OCI-LY1 (cell line): Measurements from ENCODE around the gene FXYD4.

Experiments used
- H2AFZ ChIP-seq: fragments of 200-600 bp; sonication (generic), shearing (Covaris generic); 2 replicates; pipeline ENCODE4 v1.6.0; 2014; ENCODE audit warnings: antibody characterized with exemption, mild to moderate bottlenecking, low read length
- H3F3A ChIP-seq: fragments of 200-600 bp; sonication (generic), shearing (Covaris generic); 2 replicates; pipeline ENCODE4 v1.6.0; 2014; ENCODE audit warnings: mild to moderate bottlenecking, antibody characterized with exemption, low read length, moderate library complexity; ENCODE audit not compliant: insufficient read depth
- H3K27ac ChIP-seq: fragments of 200-600 bp; sonication (generic); 2 replicates; pipeline ENCODE4 v1.5.1; 2014; ENCODE audit warnings: low read length, mixed run types, mild to moderate bottlenecking, low read depth; ENCODE audit not compliant: poor library complexity, severe bottlenecking
- H3K27me3 ChIP-seq: fragments of 200-600 bp; sonication (generic); 2 replicates; pipeline ENCODE4 v1.6.0; 2014; ENCODE audit warnings: antibody characterized with exemption, mild to moderate bottlenecking, low read length, moderate library complexity; ENCODE audit not compliant: insufficient read depth
- H3K36me3 ChIP-seq: fragments of 200-600 bp; sonication (generic); 2 replicates; pipeline ENCODE4 v1.6.1; 2014; ENCODE audit warnings: mild to moderate bottlenecking, antibody characterized with exemption, low read length, moderate library complexity, mixed read lengths; ENCODE audit not compliant: insufficient read depth
- H3K4me1 ChIP-seq: fragments of 200-600 bp; sonication (generic); 2 replicates; pipeline ENCODE4 v1.5.1; 2014; ENCODE audit warnings: mild to moderate bottlenecking, low read length, moderate library complexity; ENCODE audit not compliant: insufficient read depth, severe bottlenecking
- H3K4me2 ChIP-seq: fragments of 200-600 bp; sonication (generic), shearing (Covaris generic); 2 replicates; pipeline ENCODE4 v1.6.1; 2014; ENCODE audit warnings: low read length
- H3K4me3 ChIP-seq: fragments of 200-600 bp; sonication (generic); 2 replicates; pipeline ENCODE4 v1.5.1; 2014; ENCODE audit warnings: low read length, low read depth, mild to moderate bottlenecking, mixed read lengths; ENCODE audit not compliant: poor library complexity, severe bottlenecking
- H3K79me2 ChIP-seq: fragments of 200-600 bp; shearing (Covaris generic); 2 replicates; pipeline ENCODE4 v1.6.1; 2016; ENCODE audit warnings: mixed run types, low read length, mixed read lengths; ENCODE audit not compliant: insufficient read depth
- H3K9ac ChIP-seq: fragments of 200-600 bp; sonication (generic), shearing (Covaris generic); 2 replicates; pipeline ENCODE4 v1.6.1; 2014; ENCODE audit warnings: mild to moderate bottlenecking, low read length, mixed read lengths
- H3K9me2 ChIP-seq: fragments of 200-600 bp; sonication (generic), shearing (Covaris generic); 2 replicates; pipeline ENCODE4 v1.6.1; 2014; ENCODE audit warnings: low read depth, mild to moderate bottlenecking, low read length, mixed read lengths
- H3K9me3 ChIP-seq: fragments of 200-600 bp; shearing (Covaris generic); 2 replicates; pipeline ENCODE4 v1.6.1; 2014; ENCODE audit warnings: low read length, mixed read lengths
- H4K20me1 ChIP-seq: fragments of 200-600 bp; sonication (generic), shearing (Covaris generic); 2 replicates; pipeline ENCODE4 v1.6.0; 2016; ENCODE audit warnings: mild to moderate bottlenecking, low read length; ENCODE audit not compliant: insufficient read depth
- EZH2 ChIP-seq: fragments of 200-600 bp; sonication (generic), shearing (Covaris generic); IDR thresholded peaks from 2 replicates; pipeline ENCODE4 v1.8.0; 2017; ENCODE audit warnings: borderline replicate concordance, mixed run types, mild to moderate bottlenecking, antibody characterized with exemption, low read length, moderate library complexity, mixed read lengths
- TF ChIP-seq, protein P1 (sequence below): fragments of 200-600 bp; sonication (generic), shearing (Covaris generic); IDR thresholded peaks from 2 replicates; pipeline ENCODE4 v1.5.1; 2017; ENCODE audit warnings: mild to moderate bottlenecking, antibody characterized with exemption, low read length, moderate library complexity, mixed read lengths

Gene FXYD4

DNA sequence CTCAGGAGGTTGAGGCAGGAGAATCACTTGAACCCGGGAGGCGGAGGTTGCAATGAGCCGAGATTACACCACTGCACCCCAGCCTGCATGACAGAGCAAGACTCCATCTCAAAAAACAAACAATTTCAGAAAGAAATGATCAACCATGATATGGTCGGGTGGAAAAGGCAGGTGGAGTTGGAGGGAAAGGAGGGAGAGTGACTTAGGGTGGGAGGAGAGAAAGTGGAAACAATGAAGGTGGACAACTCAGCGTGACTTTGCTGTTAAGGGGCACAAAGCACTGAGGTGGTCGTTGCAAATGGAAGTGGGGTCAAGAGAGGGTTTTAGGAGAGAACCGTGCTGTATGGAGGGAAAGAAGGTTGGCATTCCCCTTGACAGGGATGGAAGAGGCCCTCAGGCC, 30.0 kb upstream of the FXYD4 start:
- Histone ChIP-seq H2AFZ (no peak overlapping the region), H3K9me2 (no peaks in the 10 kb centered on the region), H4K20me1 (no peaks in the 10 kb centered on the region), H3K4me1 (no peaks in the 10 kb centered on the region), H3F3A (no peaks in the 10 kb centered on the region), H3K36me3 (no peaks in the 10 kb centered on the region), H3K79me2 (no peaks in the 10 kb centered on the region), H3K27me3 (no peaks in the 10 kb centered on the region), H3K4me2 (no peak overlapping the region), H3K4me3 (no peak overlapping the region), H3K9me3 (no peaks in the 10 kb centered on the region), H3K27ac (no peak overlapping the region), H3K9ac (no peak overlapping the region)
- TF ChIP-seq, protein P1, sequence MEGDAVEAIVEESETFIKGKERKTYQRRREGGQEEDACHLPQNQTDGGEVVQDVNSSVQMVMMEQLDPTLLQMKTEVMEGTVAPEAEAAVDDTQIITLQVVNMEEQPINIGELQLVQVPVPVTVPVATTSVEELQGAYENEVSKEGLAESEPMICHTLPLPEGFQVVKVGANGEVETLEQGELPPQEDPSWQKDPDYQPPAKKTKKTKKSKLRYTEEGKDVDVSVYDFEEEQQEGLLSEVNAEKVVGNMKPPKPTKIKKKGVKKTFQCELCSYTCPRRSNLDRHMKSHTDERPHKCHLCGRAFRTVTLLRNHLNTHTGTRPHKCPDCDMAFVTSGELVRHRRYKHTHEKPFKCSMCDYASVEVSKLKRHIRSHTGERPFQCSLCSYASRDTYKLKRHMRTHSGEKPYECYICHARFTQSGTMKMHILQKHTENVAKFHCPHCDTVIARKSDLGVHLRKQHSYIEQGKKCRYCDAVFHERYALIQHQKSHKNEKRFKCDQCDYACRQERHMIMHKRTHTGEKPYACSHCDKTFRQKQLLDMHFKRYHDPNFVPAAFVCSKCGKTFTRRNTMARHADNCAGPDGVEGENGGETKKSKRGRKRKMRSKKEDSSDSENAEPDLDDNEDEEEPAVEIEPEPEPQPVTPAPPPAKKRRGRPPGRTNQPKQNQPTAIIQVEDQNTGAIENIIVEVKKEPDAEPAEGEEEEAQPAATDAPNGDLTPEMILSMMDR: no peak
- no peak for TF ChIP-seq EZH2

DNA sequence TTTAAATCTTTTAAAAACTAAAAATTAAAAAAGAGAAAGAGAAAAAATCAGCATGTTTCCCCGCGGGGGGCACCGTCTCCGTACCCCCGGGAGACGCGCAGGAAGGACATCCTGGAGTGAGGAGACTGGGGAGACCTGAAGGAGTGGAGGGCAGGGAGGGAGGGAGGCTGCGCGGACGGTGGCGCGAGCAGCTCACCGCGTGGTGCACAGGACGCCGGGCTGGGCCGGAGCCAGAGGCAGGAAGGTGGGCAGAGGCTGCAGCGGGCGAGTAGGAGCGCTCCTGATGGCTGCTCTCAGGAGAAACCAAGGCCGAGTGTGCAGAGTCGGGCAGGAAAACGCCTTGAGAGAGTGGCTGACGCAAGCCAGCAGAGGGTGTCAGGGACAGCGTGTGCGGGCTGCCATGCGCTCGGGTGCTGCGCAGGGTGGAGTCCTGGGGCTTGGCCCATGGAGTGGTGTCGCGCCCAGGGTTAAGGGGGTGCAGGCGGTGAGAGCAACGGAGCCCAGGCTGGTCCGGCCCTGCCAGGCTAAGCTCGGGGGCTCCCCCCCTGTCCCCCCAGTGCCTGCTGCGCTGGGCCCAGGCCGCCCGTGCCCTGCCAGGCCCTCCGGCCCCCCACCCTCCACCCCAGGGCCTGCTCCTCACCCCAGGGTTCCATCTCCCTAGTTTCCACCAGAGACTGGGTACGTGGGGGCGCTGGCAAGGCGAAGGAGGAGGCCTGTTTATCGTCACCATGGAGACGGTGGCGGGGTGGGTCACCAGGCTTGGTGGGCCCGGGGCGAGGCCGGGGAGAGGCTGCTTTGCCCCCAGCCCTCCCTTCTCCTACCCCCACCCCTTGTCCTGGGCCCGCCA, 28.9 kb upstream of the FXYD4 start:
- H3K27me3 ChIP-seq: no peaks in the 10 kb centered on the region
- H3K27ac ChIP-seq: no peak overlapping the region
- TF ChIP-seq, protein P1: no peak
- TF ChIP-seq EZH2: no peak
- no peak overlapping the region for H3K9ac ChIP-seq
- H2AFZ ChIP-seq: no peak overlapping the region
- no peaks in the 10 kb centered on the region for H4K20me1 ChIP-seq
- H3K4me3 ChIP-seq: no peak overlapping the region
- no peaks in the 10 kb centered on the region for H3K4me1 ChIP-seq
- no peaks in the 10 kb centered on the region for H3F3A ChIP-seq
- H3K9me2 ChIP-seq: no peaks in the 10 kb centered on the region
- H3K79me2 ChIP-seq: no peaks in the 10 kb centered on the region
- H3K36me3 ChIP-seq: no peaks in the 10 kb centered on the region
- H3K9me3 ChIP-seq: no peaks in the 10 kb centered on the region
- no peak overlapping the region for H3K4me2 ChIP-seq

DNA sequence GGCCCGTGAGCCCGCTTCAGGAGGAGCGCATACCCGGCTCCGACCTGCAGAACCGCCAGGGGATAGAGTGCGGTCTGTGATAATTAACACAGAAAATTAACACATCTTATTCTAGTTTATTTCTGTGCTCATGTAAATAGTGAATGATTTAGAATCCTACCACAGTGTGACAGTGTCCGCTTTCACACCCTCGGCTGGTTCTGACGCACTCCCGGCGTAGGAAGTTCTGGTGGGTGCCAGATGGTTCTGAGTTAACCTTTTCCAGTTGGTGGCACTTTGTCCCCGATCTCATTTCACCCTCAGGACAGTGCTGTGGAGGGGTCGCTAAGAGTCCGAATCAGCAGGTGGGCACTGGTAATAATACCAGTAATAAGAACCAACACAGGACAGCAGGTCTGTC, 28.3 kb upstream of the FXYD4 start:
- TF ChIP-seq EZH2: no peak
- TF ChIP-seq, protein P1: no peak

More for the DNA sequence above, 28.3 kb upstream of the FXYD4 start:
- Histone ChIP-seq H2AFZ (no peak overlapping the region), H3K4me3 (no peak overlapping the region), H3K9ac (no peak overlapping the region), H3K9me3 (no peaks in the 10 kb centered on the region), H3K4me1 (peaks cover 3% of the 10 kb centered on the region), H4K20me1 (no peaks in the 10 kb centered on the region), H3K9me2 (no peaks in the 10 kb centered on the region), H3K36me3 (no peaks in the 10 kb centered on the region), H3K4me2 (no peak overlapping the region), H3F3A (no peaks in the 10 kb centered on the region), H3K27ac (no peak overlapping the region), H3K79me2 (no peaks in the 10 kb centered on the region), H3K27me3 (no peaks in the 10 kb centered on the region)
